Epidermal melanocyte (primary cell): ENCODE results near the gene MEIS2.

Experiments used
- DNase-seq: peaks from one replicate; pipeline ENCODE4 v3.0.0; 2011; ENCODE audit warnings: low spot score; ENCODE audit not compliant: insufficient read length

The MEIS2 gene

GRCh38 chr15:36965570-36966342, 134.6 kb downstream of the MEIS2 start:
- DNase-seq: no peak

DNA sequence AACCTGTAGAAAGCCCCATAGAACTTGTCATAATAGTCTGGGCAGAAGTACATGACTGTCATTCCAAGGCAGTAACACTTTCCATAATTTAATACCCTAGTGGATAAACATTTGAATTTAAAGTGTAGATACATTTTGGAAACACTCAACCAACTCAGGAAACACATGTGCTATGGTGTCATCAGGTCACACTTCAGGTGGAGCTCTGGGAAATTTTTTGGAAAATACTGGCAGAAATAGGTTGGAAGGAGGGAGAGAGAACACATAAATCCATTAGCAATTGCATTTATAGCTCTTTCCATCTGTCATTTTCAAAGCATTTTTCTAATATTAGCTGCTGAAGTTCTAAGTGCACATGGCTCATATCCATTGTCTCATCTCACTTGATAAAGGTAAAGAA, 135.7 kb downstream of the MEIS2 start:
- DNase-seq: no peak

GRCh38 chr15:36961956-36962355, 138.4 kb downstream of the MEIS2 start:
- DNase-seq: no peak

DNA sequence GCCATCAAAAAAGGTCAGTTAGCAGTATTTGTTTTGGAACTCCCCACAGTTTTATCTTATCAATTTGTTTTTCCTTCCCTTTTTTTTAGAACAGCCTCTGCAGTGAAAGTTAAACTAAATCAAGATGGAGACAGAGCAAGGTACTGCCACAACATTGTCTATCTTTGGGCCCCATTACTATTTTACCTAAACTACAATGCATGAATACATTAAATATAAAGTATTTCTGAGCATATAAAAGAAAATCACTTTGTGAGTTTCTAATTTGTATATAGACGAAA, 139.5 kb downstream of the MEIS2 start:
- DNase-seq: no peak

GRCh38 chr15:36960179-36960946, 140.0 kb downstream of the MEIS2 start:
- DNase-seq: no peak

GRCh38 chr15:36959746-36960145, 140.6 kb downstream of the MEIS2 start:
- no peak for DNase-seq

DNA sequence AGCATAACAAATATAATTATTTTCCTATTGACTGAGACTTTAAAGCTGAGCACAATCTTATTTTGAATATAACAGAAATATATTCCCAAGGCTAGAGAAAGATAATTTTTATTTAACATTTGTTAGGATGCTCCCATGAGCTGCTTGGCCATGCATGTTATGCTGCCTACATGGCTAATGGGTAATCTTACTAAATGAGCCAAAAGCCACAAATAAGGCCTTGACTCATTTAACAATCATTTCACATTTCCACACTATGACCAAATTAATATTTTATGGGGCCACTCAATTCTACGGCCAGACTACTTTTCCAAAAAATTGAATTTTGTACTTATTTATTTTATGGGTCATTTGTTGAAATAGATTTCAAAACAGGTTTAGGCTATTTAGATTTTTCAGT, 141.7 kb downstream of the MEIS2 start:
- DNase-seq: no peak

- DNase-seq: no peak
Measured at GRCh38 chr15:36954486-36954885, 145.9 kb downstream of the MEIS2 start.

DNA sequence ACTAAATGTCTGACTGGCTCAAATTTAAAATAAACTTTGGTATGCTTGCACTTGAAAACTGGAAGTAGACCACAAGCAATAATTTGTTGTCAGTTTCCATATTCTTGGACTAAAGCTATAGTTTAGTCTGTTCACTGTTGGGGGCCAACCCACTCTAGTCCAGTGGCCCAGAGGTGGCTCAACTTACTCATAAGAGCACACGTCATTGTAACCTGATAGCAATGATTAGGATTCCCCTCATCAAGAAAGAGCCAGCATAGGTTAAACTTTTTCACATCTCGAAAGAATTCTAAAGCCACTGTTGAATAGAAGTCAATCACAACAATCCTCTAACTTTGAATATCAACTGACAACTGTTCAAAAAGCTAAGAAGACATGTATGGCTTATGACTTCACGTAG, 147.0 kb downstream of the MEIS2 start:
- no peak for DNase-seq

- no peak for DNase-seq
Measured at GRCh38 chr15:36951731-36952247, 148.6 kb downstream of the MEIS2 start.

DNA sequence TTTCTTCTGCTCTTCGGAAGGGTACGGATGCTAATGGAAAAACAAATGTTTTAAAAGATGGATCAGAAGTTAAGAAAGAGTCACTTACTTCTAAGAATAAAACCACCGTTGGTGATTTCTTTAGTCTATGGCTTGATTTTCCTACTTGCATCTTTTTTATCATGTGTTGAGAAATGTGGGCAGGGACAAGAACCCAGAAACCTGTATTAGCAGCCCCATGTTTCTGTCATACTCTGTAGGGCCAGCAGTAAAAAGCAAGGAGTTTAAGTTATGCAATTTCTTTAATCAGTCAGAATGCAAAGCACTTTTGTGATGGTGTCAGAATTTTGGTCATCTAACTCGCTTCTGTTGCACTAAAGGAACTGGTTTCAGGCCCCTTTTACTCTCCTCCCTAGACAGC, 150.0 kb downstream of the MEIS2 start:
- no peak for DNase-seq

GRCh38 chr15:36948982-36949381, 151.4 kb downstream of the MEIS2 start:
- DNase-seq: no peak

- no peak for DNase-seq
Measured at GRCh38 chr15:36947035-36947719, 153.2 kb downstream of the MEIS2 start.

DNA sequence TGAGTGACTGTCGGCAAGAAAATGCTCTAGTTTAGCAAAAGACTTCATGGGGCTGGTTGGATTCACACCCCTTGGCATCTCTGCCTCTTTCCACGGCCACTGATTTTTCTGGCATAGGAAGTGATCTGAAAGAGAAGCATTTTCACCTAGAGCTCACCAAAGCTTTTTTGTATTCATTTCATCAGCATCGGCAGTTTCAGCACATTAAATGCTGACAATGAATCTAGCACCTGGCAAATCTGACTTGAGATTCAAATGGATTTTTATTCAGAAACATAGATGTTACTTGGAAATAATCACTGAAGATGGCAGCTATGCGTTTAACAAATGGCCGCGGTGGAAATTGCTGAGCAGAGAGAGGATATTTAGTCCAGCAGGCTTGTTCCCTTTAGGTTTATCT, 155.9 kb downstream of the MEIS2 start:
- DNase-seq: no peak

- no peak for DNase-seq
Measured at GRCh38 chr15:36943508-36944361, 156.6 kb downstream of the MEIS2 start.

GRCh38 chr15:36942248-36942827, 158.0 kb downstream of the MEIS2 start:
- no peak for DNase-seq

DNA sequence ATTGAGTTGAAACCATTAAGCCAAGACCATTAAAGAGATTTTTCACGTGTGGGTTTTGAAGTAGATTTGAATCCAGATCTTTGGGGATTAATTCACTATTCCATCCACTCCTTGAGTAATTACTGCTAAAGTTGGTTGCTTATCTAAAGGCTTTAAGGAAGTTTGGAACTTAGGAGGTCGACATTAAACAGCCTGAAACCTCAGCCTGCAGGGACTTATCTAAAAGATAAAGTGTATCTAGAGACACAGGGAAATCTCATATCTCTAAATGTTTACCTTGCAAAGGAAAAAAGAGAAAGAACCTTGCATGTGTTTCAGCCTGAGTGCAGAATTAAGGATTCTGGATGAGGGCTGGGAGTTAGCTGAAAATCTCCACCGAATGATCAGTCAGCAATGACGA, 158.6 kb downstream of the MEIS2 start:
- DNase-seq: no peak

GRCh38 chr15:36940636-36941260, 159.6 kb downstream of the MEIS2 start:
- DNase-seq: no peak

DNA sequence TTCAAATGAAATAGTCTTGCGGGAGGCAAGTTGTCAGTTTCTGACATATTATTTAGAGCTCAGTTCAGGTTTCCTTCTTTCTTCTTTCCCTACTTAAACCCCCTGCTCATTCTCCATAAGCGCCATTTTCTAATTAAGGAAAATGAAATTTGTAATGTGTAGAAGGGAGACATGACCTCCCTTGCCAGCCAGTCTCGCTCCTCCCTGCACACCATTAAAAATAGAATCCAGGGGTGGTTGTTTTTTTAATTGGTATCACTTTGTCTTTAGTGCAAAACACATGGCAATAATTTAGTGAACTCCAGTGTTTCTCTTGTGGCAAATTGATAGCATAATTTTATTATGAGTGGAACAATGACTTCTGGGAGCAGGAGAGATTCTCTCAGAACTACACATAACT, 160.1 kb downstream of the MEIS2 start:
- no peak for DNase-seq

DNA sequence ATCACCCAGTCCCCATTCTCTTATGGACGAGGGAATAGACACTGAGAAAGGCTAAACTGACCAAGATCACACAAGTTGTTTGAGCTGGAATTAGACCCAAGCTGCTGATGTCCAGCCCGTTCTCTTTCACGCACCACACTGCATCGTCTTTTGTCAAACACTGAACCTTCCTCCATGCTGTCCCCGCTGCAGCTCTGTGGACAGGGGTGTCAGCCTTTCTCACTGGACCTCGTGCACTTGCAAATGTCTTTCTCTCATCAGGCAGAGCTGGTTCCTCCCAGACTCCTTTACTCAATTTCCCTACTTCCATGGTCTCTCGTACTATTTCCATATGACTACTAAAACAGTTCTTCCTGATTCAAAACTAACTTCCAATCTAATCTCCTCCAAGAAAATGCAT, 161.6 kb downstream of the MEIS2 start:
- DNase-seq: no peak

DNA sequence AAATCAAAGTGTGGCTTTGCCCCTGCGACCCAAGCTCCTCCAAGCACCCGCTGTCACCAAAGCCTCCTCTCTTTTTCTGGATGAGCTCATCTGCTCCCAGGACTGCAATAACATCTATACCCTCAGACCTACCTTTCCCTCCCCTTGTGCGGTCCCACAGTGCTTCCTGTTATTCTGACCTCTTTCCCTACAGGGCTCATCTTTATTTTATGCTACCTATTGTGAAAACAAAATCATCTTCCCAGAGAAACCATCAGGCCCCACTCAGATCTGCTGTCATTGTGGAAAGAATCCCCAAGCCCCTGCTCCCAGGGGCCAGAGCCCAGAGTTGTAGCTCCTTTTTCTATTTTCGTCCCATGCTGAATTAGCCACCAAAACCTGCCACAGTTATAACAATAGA, 162.2 kb downstream of the MEIS2 start:
- no peak for DNase-seq
